GM12892 (cell line): Measurements from ENCODE around the gene DIS3L.

Experiments used
- POLR2A ChIP-seq: IDR thresholded peaks from 2 replicates; pipeline ENCODE4 v1.6.1; 2011; ENCODE audit warnings: low read depth, low read length, control low read depth
- POLR2AphosphoS5 ChIP-seq: IDR thresholded peaks from 2 replicates; pipeline ENCODE4 v1.6.1; 2011; ENCODE audit warnings: low read depth, low read length, control low read depth
- TAF1 ChIP-seq: IDR thresholded peaks from 2 replicates; pipeline ENCODE4 v1.6.1; 2011; ENCODE audit warnings: low read depth, mild to moderate bottlenecking, control low read depth, low read length, borderline replicate concordance

GRCh38 chr15:66356077-66356358 is 62.6 kb downstream of the DIS3L start:
- TF ChIP-seq TAF1 = no peak
- TF ChIP-seq POLR2A = no peak
- no peak for TF ChIP-seq POLR2AphosphoS5
